GM12864 (cell line): ENCODE measurements around the gene WDR19.

Experiments used
- DNase-seq: peaks from one replicate; pipeline ENCODE4 v3.0.0-alpha.2; 2011; ENCODE audit warnings: low read depth
- H3K4me3 ChIP-seq: 2 replicates; pipeline ENCODE4 v1.5.1; 2011; ENCODE audit warnings: mild to moderate bottlenecking, low read depth, low read length, control low read depth
- CTCF ChIP-seq: IDR thresholded peaks from 2 replicates; pipeline ENCODE4 v1.5.1; 2011; ENCODE audit warnings: low read depth, mild to moderate bottlenecking, moderate library complexity, low read length, control low read depth, inconsistent platforms; ENCODE audit errors: missing control alignments

WDR19 gene

GRCh38 chr4:39278476-39278875 is 96.1 kb downstream of the WDR19 start:
- no peak for DNase-seq
- TF ChIP-seq CTCF = no peak
- no peak overlapping the region for H3K4me3 ChIP-seq

- no peak for TF ChIP-seq CTCF
- no peak overlapping the region for H3K4me3 ChIP-seq
- no peak for DNase-seq
Observed at GRCh38 chr4:39279416-39279815, 97.1 kb downstream of the WDR19 start.

DNA sequence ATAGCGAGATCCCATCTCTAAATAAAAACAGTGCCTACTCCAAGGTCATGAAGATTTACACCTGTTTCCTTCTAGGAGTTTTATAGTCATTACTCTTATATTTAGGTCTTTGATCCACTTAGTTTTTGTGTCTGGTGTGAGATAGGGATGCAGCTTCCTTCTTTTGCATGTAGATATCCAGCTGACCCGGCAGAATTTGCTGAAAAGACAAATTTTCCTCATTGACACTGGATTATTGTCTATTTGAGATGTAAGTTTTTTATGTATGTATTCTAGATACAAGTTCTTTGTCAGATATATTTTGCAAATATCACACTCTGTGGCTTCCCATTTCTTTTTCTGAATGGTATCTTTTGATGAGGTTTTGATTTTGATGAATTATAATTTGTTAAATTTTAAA is 98.4 kb downstream of the WDR19 start:
- TF ChIP-seq CTCF = no peak
- DNase-seq = no peak
- H3K4me3 ChIP-seq = no peak overlapping the region

- TF ChIP-seq CTCF = no peak
- DNase-seq = no peak
- H3K4me3 ChIP-seq = no peak overlapping the region
Observed at GRCh38 chr4:39285111-39285795, 102.9 kb downstream of the WDR19 start.

- no peak for DNase-seq
- H3K4me3 ChIP-seq = no peak overlapping the region
- TF ChIP-seq CTCF = no peak
Observed at GRCh38 chr4:39285853-39286252, 103.5 kb downstream of the WDR19 start.

DNA sequence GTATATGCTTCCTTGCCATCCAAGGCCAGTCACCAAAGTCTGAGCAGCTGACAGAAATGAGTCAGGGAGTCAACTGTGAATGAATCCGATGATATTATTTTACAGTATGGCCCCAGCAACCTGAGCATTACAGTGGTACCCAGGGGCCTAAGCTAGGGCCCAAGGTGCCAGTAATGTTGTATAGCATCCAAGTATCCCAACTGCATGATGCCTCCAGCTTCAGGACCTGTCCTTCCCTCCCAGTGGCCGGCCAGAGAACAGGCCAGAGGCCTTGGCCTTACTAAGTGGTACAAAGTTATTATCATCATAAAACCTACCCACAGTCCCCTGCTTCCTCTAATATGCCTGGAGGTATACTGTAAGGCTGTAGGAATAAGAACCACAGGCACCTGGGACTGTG is 103.9 kb downstream of the WDR19 start:
- TF ChIP-seq CTCF = no peak

DNA sequence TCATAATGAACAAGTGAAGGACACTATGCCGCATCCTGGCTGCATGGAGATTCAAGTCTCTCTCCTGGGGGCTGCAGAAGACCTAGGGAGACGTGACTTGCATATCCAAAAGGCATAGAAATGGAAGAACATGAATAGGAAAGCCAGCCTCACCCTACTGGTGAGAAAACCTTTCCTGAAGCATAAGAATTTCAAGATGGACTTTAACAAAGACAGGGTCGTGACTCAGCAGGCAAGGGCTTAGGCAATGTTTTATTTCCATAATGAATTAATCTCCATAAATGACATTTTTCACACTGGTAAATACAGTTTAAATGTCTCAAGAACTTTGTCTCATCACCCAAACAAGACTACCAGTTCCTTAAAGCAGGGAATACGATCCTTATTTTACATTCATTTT is 104.9 kb downstream of the WDR19 start:
- no peak for DNase-seq
- no peak overlapping the region for H3K4me3 ChIP-seq
- TF ChIP-seq CTCF = no peak

More for the DNA sequence above, 103.9 kb downstream of the WDR19 start:
- no peak for DNase-seq
- H3K4me3 ChIP-seq = no peak overlapping the region
